CD4-positive, alpha-beta T cell treated with Interferon alpha-2 for 1 hour (primary cell): Measurements from ENCODE around the gene CNTNAP5.

Experiments
- DNase-seq, 2 donors: peaks; one replicate each; pipeline ENCODE4 v3.0.0-alpha.2; 2020 to 2022

Gene CNTNAP5

DNA sequence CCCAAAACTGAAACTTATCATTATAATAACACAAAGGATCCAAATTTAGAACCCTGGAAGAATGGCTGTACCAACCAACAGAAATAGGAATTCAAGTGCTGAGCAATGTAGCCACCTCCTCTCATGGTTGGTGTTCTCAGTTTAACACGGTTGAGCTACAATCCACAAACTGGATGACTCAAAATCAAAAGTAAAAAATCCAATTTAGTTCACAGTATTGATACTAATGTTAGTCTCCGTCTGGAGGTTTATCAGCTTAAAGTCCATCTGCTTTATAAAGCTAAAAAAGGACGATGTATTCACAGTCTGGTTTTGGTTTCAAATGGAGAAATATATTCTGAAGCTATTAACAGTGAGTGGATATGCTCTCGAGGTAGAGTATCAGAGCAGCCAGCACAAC, 40.5 kb downstream of the CNTNAP5 start:
- no peak for DNase-seq

DNA sequence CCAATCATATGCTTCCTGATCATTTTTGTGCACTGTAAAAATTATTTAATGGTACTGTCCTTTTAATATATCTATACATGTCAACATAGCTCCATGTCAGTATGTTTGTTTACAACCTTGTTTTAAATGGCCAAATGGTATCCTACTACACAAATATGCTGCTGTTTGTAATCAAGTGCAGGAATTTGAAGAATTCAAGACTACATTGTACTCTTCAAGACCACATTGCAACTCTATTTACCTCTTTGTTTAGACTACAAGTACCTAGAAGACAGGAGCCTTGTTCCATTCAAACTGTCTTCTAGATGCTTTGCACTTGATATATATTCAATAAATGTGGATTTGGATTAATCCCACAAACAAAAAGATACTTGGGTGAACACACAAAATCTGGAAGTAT, 41.7 kb downstream of the CNTNAP5 start:
- DNase-seq, result no peak

DNA sequence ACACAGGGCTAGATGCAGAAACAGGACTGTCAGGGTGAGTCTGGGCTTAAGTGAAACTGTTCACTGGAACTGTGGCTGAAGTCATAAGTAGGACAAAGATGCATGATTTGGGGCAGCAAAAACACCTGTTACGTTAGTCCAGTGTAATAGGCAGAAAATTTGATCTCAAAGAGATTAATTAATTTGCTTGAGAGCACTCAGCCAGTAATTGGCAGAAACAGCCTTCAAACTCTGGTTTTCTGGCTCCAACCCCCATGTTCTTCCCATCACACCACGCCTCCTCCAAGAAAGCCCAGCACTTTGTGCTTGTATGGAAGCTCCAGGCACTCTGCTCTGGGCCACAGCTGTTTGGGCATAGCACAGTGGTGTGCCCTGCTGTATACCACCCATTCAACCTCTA, 54.0 kb downstream of the CNTNAP5 start:
- DNase-seq, result no peak

DNA sequence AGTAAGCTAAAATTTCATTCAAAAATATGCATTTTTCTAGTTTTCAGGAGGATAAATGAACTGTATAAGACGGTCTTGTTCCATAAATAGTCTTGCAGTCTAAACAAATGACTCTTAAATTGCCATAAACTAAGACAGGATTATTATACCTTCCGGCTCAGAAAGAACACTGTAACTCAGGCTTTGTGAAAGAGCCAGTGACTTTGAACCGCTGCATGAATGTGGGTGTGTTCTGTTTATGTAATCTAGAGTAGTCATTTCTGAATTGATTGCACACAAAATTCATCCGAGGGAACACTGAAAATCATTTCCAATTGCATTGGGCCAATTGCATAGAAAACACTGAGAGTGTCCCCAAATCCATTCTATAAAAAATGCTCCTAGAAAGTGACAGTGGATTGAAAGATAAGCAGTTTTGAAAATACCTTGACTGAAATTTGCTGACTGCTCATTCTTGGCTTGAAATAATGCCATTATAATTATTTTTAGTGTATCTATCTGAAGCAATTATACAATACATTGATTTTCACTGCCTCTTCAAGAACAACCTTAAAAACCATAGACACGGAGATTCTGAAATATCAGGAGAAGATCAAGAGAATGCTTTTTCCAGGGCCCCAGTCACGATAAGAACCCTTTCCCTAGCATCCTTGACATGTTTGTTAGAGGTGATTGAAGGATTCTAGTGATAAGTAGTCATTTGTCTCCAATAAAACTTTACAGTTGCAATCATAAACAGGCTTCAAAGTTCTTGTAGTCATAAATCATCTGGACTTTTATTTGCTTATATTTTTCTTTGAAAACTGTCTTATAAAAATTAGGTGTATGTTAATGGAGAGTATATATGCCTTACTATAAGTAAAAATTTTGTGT, 55.4 kb downstream of the CNTNAP5 start:
- DNase-seq, result no peak

DNA sequence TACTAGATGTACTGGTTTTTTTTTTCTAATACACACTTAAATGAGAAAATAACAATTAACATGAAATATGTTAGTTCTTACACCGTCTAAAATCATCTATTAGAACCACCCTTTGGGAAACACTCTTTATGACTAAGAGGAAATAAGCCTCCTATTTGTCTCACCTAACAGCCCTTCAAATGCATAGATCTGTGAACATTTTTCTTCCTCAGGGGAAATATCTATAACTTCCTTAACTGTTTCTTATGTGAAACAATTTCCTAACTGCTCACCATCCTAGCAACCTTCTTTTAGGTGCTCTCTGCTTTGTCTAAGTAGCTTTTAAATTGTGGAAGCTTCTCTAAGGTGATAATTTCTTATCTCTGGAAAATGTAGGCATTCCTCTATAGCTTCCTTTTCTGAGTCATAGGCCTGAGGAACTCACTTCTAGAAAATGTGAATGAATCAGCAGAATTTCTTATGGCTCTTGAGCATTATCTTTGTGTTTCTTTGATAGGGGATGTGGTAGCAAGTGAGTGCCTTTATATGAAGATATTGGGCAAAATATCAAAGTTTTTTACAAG, 56.1 kb downstream of the CNTNAP5 start:
- DNase-seq, result no peak

DNA sequence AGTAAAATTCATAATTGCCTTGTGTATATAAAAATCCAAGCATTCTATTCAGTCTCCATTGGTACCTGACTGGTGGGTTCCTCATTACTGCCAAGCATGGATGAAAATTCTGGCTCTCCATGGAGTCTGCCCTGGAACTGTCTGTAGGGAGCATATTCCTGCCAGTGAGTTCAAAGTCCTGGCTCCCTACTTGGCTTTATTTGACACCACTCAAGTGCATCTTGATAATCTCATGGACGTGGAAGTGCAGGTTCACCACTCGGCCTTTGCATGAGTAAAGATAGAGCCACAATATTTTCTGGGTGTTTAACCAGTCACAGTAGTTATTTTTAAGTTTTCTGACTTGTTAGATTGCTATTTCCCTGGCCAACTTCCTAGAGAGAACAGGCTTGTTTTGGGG, 63.5 kb downstream of the CNTNAP5 start:
- no peak for DNase-seq

DNA sequence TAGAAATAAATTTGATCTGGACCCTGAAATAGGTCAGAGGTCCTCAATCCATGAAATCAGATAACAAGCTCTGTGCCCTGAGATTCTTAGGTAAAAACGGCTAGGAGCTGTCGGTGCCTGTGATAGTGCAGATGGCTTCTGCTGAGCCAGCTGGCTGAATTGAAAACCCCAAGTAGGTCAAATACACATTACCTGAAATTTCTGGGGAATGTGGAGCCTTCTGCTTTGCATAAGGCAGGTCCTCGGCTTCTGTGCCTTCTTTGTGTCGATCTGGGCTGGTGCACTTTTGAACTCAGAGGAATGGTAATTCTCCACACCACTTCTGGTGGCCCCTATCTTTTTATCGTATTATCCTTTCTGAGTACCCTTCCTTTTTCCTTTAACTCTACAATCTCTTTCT, 66.6 kb downstream of the CNTNAP5 start:
- DNase-seq, result no peak

DNA sequence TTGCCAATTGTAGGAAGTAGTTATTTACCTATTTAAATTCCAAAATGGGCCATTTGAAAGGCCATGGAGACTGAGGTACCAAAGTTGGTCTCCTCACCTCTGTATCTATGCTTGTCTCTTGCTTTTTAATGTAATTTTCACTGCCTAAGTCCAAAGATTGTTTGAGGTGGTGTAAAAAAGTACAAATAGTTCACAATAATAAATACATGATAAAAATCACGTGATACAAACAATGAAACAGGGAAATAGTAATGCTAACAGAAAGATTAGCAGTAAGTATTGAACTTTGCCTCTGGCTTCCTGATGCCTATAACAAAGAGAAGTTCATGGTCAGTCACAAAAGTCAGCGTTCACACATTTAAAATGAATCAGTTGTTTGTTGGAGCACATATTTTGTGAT, 67.6 kb downstream of the CNTNAP5 start:
- no peak for DNase-seq

DNA sequence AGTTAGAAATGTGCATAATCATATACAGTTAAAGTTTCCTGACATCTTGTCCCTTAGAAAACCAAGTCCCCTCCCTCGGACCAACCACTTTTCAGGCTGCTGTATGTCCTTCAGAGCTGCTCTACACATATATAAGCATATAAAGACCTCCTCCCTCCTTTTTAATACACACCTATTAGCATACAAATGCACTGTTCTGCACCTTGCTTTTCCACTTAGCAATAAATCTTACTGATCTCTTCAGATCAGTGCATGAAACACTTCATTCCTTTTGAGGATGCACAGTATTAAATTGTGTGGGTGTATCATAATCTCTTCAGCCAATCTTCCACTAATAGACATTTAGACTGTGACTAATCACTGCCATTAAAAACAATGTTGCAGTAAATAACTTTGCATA, 79.8 kb downstream of the CNTNAP5 start:
- no peak for DNase-seq

DNA sequence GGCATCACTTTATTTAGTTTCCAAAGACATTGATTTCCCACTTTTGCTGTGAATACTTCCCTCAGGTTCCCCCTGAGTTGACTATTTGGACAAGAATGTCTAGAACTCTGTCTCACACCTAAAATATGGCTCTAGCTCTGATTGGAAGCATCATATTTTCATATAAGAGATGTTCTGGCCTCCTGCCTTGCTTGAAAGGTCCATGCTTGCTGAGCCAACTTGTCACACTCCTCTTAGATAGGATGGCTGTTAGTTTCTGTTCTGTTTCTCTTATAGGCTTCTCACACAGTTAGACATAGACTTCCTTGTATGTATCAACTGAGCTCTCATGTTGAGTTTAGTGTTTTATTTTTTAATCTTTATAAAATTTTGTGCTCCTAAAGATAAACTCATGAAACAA, 87.1 kb downstream of the CNTNAP5 start:
- DNase-seq, result no peak

DNA sequence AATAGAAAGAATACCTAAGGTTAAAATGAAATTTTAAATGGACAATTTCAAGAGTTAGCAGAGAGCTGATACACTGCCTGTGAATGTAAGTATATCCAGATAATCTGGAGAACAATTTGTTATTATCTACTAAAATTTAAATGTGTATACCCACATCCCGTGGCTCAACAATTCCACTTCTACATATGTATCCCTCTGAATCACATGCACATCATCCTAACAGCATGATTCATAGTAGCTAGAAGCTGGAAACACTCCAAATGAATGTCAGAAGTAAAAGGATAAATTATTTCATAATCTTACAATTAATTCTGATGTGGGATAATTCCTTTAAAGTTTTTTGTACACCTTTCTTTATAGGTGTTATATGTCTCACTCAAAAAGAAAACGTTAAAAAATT, 87.9 kb downstream of the CNTNAP5 start:
- DNase-seq, result no peak

DNA sequence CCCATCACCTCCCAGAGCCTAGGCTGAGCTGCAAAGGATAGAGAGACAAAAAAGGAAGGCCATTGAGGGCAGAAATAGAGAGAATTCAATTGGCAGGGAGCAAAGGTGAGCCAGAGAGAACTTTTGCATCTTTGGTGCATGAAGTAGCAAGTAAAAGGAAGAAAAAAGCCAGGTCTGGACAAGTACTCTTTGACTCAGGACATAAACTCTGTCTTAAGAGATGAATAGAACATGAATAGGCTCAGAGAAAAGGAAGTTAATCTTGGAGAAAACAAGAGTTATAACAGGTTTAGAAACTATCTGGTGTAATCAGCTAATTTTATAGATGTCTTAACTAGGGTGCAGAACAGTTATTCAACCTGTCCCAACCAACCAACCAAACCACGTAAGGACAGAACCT, 95.2 kb downstream of the CNTNAP5 start:
- DNase-seq, result no peak

DNA sequence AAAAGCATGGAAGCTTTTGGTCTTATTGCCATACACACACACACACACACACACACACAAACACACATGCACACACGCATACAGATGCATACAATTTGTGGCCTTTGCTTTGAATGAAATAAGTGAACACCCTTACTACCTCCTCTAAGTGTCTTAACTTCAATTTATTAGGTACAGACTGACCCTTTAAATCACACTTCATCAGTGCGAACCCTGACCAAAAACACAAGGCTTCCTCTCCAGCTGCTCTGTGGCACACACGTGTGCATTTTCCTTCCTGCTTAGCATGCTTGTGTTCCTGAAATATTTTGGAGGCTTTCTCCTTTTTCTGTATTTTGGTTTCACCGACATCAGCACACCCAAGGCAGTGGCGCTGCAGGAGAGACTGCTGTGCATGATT, 96.0 kb downstream of the CNTNAP5 start:
- DNase-seq, result no peak

DNA sequence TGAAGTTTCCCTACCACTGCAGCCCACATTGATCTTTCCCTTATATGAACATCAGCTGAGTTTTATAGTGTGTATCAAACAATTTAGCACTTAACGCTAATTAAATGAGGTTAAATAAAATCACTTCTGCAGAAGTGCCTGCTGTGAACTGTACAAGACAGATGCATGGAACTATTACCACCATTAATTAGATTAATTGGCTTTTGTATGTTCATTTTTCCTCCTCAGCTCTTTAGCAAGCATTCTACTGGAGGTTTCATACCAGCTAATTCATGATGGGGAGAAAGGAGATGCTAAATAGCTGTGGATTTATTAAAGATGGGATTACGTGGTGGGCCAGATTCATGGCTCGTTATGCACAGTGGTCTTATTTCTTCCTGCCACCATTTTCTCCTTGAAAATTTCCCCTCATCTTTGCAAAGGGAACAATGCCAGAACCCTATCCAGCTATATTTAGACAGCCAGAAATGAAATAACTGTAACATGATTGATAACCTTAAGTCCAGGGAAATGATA, 96.7 kb downstream of the CNTNAP5 start:
- DNase-seq, result no peak

DNA sequence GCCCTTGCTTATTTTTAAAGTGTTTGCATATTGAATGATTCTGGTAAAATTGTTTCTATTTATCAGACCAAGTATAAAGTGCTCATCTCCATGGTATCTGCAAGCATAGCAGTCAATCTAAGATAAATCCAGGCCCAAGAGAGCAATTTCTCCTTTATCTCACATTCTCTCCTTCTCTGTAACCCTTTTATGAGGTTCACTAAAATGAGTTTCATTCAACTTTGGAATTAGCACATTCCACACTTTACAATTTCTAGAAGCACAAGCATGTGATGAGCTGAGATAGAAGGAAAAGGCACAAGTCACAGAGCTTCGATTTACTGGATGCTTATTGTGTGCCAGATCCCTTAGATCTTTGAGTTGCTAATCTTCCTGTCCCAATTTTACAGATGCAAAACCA, 97.3 kb downstream of the CNTNAP5 start:
- no peak for DNase-seq

DNA sequence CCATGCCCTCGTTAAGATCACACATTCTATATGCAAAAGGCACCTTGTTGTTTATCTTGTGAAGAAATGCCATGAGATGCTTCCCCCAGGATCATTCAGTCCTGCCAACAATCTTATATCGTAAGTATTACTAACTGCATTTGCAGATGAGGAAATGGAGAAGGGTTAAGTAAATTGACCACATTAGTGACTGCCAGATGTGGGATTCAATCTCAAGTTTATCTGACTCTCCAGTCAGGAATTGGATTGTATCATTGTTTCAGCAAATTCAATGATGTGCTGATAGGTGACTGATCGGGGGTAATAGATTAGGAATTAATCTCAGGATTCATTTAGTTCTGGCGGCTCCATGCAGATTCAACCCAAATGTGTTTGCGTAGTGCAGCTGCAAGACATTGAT, 106.2 kb downstream of the CNTNAP5 start:
- no peak for DNase-seq

DNA sequence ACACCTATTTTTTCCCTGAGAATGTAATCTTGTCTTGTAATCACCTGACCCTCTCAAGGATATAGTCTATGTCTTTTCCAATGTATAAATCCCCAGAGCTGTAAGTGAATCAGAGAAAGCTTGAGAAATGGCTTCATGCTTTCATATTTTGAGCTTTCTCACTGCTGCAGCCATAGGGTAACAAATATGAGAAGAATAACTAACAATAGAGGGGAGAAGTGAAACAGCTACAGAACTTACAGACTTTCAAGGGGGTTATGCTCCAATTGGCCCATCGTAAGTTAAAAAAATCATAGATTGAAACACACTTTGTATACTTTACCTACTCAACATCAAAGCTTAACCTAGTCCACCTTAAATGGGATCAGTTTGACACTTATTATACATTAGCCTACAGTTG, 111.0 kb downstream of the CNTNAP5 start:
- DNase-seq, result no peak

DNA sequence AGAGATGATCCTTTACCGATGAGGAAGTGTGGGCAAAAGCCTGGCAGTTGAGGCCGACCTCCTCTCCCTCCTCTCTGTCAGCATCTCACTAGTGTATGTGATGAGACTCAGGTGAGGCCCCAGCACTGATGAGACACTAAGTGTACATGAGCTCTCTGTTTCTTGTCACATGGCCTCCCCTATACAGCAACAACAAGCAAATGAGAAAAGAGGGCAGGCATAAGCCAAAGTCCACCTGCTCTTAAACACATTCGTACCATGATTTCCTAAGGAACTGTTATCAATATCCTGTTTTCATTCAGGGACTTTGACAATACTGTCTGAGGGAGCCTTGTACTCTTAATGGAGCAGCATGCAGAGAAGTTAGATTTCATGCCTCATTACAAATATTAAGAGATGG, 113.0 kb downstream of the CNTNAP5 start:
- DNase-seq, result no peak

DNA sequence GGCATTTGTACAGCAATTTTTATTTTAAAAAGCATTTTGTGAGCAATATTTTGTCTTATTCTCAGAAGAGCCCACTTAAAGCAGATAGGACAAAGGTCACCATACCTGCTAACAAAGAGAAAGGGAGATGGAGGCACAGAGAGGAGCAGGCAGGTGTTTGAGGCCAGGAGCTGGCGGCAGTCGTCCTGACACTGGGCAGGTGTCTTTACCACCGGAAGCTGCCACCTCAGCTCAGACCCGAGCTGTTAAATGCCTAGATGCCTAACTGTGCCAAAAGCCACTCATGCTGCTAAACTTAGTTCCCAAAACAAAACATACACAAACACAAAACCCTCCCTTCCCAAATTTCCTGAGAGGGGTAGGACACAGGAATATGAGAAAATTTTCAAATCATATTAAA, 120.9 kb downstream of the CNTNAP5 start:
- DNase-seq, result no peak

DNA sequence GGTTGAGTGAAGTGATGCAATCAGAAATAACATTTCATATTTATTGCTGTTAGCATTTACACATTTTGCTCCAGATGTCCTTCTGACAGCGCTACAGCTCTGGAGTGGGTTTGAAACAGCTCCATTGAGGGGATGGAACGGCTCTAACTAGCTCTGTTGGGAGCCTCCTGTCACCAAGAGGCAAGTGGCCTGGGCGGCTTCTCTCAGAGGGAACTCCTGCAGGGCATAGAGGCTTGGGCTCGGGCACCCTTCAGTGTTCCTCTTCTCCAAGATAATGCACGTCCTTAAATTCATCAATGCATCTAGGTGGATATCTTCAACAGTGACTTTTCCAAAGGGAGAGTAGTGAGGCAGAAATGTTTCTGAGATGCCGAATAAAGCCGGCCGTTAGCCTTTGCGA, 122.5 kb downstream of the CNTNAP5 start:
- no peak for DNase-seq

DNA sequence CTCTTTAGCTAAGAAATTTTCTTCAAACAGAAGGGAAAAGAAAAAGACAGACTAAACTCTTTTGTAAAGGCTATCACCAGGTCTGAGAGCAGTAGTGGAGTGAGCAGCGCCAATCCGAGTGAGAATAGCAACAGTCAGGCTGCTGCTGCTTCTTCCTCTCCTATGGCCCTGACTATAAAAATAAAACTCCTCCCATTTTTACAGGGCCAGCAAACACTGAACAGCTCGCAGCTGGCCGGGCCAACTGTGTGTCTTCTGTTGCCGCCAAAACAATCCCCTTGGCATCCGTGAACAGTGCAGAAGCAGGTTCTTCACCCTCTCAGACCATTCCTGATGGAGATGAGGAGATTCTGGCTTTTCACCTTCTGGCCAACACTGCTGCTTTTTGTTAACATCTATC, 124.5 kb downstream of the CNTNAP5 start:
- no peak for DNase-seq

DNA sequence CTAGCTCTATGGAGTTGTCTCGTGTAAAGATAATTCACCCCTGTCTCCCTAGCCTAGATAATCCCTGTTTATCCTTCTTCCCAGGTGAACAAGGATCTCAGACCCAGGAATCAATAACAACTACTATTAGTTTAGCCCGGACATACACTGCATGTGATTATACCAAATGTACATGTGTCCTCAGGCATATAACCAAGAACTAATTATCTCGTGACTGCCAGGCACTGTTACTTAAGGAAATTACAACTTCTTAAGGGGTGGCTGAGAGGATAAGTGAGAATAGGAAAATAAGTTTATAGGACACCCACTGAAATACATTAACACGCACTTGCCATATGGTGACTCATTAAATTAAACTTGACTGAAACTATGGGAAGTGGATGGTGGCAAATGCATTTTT, 126.6 kb downstream of the CNTNAP5 start:
- DNase-seq, result no peak

DNA sequence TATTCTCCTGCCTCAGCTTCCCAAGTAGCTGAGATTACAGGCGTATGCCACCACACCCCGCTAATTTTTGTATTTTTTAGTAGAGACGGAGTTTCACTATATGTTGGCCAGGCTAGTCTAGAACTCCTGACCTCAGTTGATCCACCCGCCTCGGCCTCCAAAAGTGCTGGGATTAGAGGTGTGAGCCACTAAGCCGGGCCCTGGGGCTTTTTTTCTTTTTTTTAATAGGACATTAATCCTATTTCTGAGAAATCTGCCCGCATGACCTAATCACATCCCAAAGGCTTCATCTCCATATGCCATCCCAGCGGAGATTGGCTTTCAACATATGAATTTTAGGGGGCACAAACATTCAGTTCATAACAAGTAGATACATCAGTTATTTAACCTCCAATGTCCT, 128.6 kb downstream of the CNTNAP5 start:
- DNase-seq, result no peak

DNA sequence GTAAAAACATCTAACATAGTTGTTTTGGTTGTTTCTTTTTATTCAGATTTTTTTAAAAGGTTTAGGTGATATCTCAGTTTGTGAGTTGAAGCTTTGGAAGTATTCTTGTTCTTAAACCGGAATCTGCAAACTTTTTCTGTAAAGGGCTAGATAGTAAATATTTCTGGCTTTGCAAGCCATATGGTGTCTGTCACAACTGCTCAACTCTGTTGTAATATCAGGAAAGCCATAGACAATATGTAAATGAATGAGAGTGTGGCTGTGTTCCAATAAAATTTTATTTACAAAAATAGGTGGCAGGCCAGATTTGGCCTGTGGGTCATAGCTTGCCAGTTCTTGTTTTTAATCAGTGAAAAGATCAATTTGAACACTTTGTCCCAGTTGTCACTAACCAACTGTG, 134.1 kb downstream of the CNTNAP5 start:
- no peak for DNase-seq

DNA sequence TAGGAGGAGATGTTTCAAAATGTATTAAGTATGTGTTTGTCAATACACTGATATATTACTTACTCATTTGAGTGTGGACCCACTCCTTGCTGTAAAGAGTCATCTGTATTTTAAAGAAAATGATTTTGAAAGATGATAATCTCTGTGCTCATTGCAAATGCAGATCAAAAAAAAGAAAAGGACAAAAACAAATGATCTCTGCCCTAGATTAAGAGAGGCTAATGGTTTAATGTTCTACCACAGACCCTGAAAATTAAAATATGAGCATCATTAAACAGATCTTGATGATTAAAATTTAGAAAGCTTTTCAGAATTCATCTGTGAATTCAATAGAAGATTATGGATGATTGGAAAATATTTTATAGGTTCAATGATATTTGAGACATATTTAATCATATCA, 136.5 kb downstream of the CNTNAP5 start:
- DNase-seq, result no peak
